ENCODE data around the gene PTGES2. TPM values are rescaled to one million over a fixed set of nuclear protein-coding genes. Genes with fewer than 3 reads are reported as not detected.
A peak's percentile ranks its signal among the peaks of the same experiment; 100 is the strongest.

PTGES2 gene
- total and polyA plus RNA-seq, 2 of the 13 experiments (the other 11 are each of a cell fraction or from before 2014, with no cell fraction given), result 63.7 to 79.8 TPM

GRCh38 chr9:128117613-128118471 lies 9.7 kb downstream of the PTGES2 start (continued):
- no peak for TF ChIP-seq PAX8 (CRISPR knock-in tag; IDR thresholded peaks at IDR 0.05; ENCODE audit: borderline replicate concordance)
- peak; percentile 43; the same call in 1 of the 2 replicates for TF ChIP-seq HOXD1 (CRISPR knock-in tag; IDR thresholded peaks at IDR 0.05)
- TF ChIP-seq ZSCAN22 (CRISPR knock-in tag; IDR thresholded peaks at IDR 0.05), result no peak
- TF ChIP-seq ZNF337 (CRISPR knock-in tag; IDR thresholded peaks at IDR 0.05; ENCODE audit: borderline replicate concordance, low read depth), result no peak
- TF ChIP-seq ZNF280D (CRISPR knock-in tag; IDR thresholded peaks at IDR 0.05), result peak; percentile 46; the same call in 1 of the 2 replicates
- TF ChIP-seq ISX (CRISPR knock-in tag; conservative IDR thresholded peaks at IDR 0.05), result no peak
- TF ChIP-seq ZNF644 (CRISPR knock-in tag; IDR thresholded peaks at IDR 0.05; ENCODE audit: low read depth), result no peak
- no peak for TF ChIP-seq SPEN (CRISPR knock-in tag; IDR thresholded peaks at IDR 0.05; ENCODE audit: low read depth)
- TF ChIP-seq ZNF784 (CRISPR knock-in tag; IDR thresholded peaks at IDR 0.05; ENCODE audit: borderline replicate concordance), result no peak; the same call in 1 of the 2 replicates
- no peak for TF ChIP-seq ZBTB44 (CRISPR knock-in tag; IDR thresholded peaks at IDR 0.05)
- TF ChIP-seq PPARG (CRISPR knock-in tag; conservative IDR thresholded peaks at IDR 0.05), result peak; percentile 66; the same call in 1 of the 2 replicates
- 0 out of 2 replicates have a peak, but pooled peaks have one; percentile 42 for TF ChIP-seq ZNF136 (CRISPR knock-in tag; IDR thresholded peaks at IDR 0.05; ENCODE audit: low read depth)
- TF ChIP-seq ZNF317 (CRISPR knock-in tag; IDR thresholded peaks at IDR 0.05), result 0 out of 2 replicates have a peak, but pooled peaks have one; percentile 27
- TF ChIP-seq ZNF775 (CRISPR knock-in tag; IDR thresholded peaks at IDR 0.05; ENCODE audit: borderline replicate concordance), result no peak
- no peak for TF ChIP-seq ZNF530 (CRISPR knock-in tag; IDR thresholded peaks at IDR 0.05; ENCODE audit: low read depth)
- no peak; the same call in 1 of the 2 replicates for TF ChIP-seq ZNF235 (CRISPR knock-in tag; IDR thresholded peaks at IDR 0.05; ENCODE audit: borderline replicate concordance)
- TF ChIP-seq CREB1 (IDR thresholded peaks at IDR 0.05), result peak; percentile 41; the same call in 1 of the 2 replicates
- no peak for TF ChIP-seq CREB1 (CRISPR knock-in tag; IDR thresholded peaks at IDR 0.05)
- peak; percentile 24; the same call in 1 of the 2 replicates for TF ChIP-seq ZGPAT (CRISPR knock-in tag; IDR thresholded peaks at IDR 0.05)
- no peak for TF ChIP-seq SRSF4 (IDR thresholded peaks at IDR 0.05; ENCODE audit: low read depth, low read length, poor library complexity, severe bottlenecking)
- no peak for TF ChIP-seq ZNF782 (CRISPR knock-in tag; IDR thresholded peaks at IDR 0.05; ENCODE audit: borderline replicate concordance)
- no peak for TF ChIP-seq ZNF10 (CRISPR knock-in tag; IDR thresholded peaks at IDR 0.05; ENCODE audit: borderline replicate concordance, low read depth)
